ENCODE measurements around the gene DTNA.
A peak's percentile ranks its signal among the peaks of the same experiment; 100 is the strongest.
"Not testable (repeated sequence)": the region's sequence is repeated elsewhere in the genome, so short reads cannot be mapped to it uniquely, and the experiment has no call there.

Gene DTNA

DNA sequence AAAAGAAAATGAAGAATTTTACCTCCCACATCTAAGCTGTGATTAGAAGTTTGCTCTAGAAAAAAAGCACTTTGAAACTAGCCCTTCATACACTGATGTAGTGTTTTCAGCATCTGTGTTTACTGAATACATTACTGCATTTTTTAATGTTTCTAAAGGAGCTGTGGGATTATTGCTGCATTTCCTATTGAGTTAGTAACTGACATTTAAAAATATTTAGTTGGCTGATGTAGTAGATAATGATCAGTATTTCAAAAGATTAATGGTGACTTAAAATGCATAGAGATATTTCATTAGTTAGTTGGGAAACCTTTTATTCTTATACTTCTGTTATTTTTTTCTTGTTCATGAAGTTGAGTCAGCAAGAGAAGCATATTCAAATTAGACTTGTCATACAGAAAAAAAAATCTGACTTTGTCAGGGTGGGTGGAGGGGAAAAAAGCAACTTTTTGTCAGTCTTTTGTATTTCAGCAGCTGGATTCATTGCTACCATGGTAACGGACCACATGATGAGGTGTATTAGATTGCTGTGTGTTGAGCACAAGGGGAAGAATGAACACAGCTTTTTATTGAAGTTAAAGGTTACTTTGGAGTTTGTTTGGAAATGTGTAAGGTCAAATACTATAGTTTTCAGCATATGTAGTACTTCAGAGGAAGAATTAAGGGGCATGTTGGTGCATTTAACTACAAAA, at the start of gene DTNA:
Gene DTNA (plus strand): TSS at position 549 of the 692 bp plus-strand sequence. CDS start 45,679 bp downstream, outside the sequence.
- peak; percentile 51 for DNase-seq

DNA sequence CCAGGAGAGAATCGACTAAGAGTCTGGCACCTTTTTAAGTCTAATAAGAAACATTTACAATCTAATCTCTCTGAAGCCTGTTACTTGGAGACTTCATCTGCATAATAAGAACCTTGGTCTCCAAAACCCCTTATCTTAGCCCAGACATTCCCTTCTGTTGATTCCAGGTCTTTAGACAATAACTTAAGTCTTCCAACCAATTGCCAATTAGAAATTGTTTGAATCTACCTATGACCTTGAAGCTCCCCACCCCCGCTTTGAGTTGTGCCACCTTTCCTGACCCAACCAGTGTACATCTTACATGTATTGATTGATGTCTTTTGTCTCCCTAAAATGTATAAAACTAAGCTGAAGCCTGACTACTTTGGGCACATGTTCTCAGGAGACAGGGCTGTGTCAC, 49.5 kb upstream of the DTNA start:
- DNase-seq = no peak

DNA sequence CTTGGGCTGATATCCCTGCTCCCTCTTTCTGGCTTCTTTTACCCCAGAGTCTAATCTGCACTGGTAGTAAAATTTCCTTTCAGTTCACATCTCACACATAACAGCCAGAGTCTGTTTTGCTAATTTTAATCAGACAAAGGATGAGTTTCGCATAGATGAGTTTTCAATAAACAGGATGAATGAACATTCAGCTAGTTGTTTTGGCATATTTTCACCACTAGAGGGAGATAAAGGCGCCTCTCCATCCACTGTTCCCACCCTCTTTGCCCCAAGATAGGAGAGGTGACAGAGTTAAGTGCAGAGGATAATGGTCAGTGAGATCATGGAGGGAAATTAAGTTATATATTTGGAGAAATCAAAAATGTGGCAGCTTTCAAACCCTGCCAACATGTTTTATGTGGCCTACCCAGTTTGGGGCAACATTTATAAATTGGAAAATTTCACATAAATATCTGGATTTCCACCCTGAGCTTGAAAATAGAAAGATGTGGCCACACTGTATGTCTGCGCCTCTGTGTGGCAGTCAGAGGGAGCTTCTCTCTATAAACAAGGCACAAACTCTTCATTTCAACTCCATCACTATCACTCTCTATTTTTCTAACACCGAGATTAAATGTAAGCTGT, 48.5 kb upstream of the DTNA start:
- DNase-seq = peak; percentile 26

DNA sequence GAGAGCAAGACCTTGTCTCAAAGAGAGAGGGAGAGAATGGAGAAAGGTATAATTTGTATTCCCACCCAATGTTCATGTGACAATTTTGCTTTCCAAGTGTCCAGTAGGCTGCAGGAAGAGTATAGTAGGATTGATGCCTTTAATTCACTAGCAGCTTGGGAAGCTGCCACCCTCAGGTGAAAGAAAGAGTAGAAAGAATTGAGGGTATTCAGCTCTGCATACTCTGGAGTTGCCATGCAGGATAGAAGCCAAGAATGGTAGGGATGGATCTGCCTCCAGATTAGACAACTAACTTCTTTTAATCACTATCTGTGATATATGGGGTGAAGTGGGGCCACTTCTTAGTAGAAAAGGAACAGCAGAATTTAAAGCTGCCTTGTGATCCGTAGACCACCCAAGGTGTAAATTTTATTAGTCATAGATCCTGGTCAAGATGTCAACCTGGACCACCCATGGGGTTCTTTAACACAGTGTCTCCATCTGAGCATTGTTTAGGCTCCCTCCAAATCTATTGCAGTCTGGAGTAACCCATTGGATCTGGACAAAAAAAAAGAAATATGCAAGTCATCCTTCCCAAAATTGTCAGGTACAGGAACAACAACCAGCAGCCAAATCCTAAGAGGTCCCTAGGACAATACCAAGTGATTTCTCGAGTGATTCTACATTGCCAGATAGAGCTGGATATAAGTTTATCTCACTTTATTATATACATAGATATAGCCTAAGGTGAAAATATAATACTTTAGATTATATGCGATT, 33.1 kb upstream of the DTNA start:
- no peak for DNase-seq

DNA sequence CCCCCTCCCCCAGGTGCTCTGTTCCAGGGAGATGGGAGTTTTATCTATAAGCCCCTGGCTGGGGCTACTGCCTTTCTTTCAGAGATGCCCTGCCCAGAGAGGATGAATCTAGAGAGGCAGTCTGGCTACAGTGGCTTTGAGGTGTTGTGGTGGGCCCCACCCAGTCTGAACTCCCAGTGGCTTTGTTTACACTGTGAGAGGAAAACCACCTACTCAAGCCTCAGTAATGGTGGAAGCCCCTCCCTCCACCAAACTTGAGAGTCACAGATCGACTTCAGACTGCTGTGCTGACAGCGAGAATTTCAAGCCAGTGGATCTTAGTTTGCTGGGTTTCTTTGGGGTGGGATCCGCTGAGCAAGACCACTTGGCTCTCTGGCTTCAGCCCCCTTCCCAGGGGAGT, 20.3 kb upstream of the DTNA start:
- not testable (repeated sequence) for DNase-seq

DNA sequence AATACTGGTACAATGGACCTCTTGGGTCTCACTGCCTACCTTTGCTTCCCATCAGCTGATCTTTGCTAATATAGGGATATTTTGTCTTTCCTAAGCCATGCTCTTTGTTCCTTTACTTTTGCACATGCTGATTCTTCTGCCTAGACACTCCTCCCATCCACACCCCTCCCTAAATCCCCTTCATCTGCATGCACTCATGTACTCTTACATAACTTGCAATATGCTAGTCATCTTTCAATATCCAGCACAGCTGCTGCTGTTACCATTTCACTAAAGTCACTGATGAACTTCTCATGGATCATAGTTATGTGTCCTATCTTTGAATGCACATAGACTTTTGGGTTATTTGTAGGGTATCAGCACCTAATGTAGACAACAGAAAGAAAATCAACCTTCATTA, 18.5 kb upstream of the DTNA start:
- DNase-seq = no peak

DNA sequence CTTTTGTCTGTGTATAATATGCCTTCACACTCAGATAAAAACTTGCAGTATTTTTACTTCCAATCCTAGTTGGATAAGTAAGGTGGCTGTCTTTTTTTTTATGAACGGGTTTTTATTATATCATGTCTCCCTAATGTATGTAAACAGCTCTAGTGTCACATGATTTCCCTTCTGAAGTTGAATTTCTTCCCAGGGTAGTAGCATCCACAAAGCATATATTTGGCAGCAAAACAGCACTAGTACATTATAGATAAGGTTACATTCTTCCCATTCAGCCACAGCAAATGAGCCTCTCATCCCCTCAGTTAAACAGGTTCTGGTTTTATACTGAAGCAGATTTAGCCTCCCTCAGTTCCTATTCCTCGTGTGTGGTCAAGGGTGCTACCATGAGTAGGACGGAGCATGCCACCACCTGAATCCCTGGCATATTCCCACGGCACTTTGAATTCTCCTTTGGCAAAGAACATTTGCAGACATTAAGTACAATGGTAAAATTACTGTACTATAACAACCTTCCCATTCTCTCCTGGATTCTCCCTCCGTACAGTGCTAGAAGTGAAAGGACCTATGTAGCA, 15.4 kb upstream of the DTNA start:
- no peak for DNase-seq

DNA sequence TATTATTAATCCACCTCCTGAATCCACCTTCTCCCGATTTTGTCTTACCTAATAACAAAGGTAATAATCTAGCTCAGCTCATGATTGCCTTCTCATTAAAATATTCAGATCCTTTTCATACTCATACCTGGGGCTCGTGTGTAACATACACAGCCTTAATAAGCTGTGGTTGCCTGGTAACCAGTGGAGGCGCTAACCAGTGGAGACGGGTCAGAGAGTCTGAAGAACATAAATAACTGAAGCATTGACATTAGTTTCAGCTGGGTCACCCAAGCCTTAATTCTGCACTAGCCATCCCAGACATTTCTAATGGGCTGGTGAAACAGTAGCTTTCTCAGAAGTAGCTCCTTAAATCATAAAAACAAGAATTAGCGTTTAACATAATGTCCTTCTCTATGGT, 14.8 kb upstream of the DTNA start:
- no peak for DNase-seq

DNA sequence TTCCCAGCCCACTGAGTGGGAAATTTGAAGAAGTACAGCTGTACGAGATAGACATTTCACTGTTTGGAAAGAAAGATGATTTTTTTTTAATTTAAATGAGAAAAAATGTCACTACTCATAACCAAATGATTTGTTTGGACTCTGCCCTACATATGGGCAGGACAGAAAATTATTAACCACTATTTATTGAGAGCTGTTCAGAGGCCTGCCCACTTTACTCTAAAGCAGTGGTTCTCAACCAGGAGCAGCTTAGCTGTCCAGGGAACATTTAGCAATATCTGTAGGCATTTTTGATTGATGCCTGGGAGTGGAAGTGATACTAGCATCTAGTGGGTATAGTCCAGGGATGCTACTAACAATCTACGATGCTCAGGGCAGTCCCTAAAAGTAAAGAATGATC, 13.4 kb upstream of the DTNA start:
- DNase-seq = no peak

DNA sequence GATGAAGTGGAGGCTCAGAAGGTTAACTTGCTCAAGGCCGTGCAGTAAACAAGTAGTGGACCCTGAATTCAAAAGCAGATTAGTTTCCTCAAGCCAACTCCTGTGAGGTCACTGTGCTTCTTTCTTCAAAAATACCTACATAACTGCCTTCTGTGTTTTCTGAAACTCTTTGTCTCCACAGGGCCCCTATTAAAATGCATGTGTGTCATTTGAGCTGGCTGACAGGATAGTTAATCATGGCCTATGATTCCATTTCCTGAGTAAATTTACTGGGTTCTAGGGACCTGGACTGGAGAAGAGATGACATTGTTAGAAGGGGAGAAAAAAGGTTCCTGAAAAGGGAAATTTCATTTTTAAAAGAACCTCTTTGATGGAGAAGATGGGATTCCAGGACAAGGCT, 12.9 kb upstream of the DTNA start:
- DNase-seq = no peak

DNA sequence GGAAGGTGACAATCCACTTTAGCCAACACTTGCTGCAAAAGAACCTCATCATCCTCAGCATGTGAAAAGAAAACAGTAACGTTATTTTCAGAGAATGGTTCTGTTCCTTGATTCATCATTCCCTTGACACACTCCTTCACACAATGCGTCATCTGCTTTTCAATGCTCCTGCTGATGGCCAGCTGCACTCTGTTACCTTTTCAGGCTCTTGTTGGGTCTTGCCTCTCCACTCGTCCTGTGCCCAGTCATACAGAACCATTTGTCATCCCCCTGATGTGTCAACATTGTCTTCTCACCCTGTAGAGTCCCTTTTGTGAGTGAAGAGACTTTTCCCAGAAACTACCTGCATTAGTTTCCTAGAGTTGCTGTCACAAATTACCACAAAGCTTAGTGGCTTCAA, 12.2 kb upstream of the DTNA start:
- no peak for DNase-seq

DNA sequence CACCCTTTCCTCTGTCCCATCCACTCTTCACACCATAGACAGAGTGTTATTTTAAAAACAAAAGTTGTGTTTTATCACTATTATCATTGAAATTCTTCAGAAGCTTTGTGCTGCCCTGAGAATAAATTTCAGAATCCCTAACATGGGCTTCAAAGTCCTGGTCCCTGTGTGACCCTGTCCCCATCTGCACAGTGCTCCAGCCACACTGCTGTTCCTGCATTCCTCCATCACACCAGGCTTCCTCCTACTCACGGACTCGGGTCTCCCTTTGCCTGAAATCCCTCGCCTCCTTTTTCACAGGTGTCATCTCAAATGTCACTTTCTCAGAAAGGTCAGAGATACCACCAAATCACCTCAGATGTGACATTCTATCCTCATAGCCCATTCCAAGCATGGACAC, 8.2 kb upstream of the DTNA start:
- DNase-seq = no peak

DNA sequence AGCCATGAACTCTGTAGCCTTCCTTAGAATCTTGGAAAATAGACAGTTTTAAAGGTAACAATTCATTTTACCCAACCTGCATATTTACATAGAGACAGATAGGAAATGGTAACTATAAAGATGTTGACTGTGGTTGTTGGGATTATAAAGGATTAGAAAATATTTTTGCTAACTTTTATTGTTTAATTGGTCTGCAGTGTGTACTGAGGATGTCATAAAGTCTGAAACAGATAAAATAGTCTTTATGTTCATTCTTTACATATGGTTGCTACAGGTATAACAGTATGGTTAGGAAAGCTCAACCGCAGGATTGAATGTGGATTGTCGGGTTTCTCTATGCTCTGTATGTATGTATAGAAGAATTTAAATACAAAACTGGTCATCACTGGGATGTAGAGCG, 7.3 kb upstream of the DTNA start:
- DNase-seq = no peak

DNA sequence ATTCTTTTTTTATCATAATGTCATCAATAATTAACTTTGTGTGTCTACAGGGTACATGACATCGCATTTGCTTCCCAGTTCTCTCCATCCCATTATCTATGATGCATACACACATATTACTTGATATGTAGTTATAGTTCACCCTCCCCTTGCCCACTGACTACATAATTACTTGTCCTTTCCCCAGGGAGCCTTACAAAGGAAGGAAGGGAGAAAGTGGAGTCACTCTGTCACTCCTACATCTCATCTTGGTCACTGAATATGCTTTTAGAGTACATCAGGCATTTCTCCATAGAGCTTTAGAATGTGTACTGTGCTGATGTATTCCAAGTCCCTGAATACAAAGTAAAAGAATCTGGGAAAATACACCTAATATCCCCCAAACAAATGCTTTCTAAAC, 6.0 kb upstream of the DTNA start:
- DNase-seq = no peak

DNA sequence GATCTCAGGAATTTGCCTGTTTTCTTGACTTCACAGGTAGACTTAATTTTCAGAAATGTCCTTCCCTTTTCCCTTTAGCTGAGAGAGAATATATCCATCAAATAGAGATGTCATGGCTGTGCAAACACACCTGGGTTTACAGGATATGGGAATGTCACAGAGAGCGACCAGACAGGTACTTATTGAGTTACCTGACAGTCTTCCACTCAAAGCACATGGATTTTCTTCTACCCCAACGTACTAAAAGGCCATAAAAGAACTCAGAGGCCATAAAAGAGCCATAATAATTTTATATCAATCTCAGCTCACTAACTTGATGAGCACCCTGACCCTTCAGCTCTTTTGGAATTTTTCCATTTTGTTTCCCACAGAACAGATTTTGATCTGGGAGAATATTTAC, 5.3 kb upstream of the DTNA start:
- no peak for DNase-seq

DNA sequence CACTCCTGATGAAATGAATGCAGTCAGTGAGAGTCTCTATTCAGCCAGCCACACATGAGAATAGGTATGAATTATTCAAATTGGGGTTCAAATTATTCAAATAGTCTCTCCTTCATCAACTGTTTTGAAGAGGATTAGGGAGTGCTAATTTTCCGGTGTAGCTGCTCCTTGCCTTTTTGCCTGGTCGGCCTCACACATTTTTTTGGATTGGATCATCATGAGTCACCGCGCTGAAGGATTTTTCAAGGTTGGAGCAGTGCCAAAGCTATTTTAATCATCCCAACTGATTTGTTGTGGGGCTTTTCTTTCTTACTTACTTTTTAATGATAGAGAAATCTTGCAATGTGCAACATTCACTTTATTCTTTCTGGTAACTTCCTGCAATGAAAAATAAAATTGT, 2.4 kb upstream of the DTNA start:
- DNase-seq = no peak

DNA sequence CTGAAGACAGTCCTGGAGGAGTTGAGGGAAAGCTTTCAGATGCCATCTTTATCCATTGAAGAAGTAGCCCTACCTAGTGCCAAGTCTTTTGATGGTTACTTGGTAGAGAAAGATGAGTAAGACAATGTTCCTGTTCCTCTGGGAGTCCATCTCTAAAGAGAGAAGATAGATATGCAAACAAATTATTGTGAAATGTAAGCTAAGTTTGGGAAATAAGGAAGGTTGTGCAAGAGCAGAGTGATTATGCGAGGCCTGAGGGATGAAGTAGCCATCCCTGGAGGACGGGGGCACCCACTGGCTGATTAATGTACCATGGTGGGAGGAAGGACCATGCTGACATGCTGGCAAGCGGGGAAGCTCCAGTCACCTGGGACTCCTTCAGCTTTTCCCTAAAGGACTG, 994 bp upstream of the DTNA start:
- DNase-seq = no peak

DNA sequence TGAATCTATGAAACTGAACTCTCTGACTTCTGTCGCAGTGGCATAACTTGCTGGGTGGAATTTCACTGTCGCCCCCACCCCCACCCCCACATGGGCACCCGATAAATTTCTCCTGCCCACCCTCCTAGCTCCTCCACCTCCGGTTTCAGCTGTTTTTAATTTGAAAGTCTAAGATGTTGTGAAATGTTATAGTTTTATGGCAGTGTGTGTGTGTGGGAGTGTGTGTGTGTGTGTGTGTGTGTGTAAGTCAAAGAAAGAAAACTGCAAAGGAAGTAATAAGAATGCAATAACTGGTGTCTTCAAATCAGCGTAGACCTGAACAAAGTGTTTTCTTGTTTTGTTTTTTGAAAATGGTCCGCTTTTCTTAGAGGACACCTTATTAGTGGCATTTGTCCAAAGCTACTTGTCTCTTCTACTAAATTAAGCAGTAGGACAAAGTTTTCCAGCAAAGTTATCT, 388 bp downstream of the DTNA start:
- DNase-seq = no peak

DNA sequence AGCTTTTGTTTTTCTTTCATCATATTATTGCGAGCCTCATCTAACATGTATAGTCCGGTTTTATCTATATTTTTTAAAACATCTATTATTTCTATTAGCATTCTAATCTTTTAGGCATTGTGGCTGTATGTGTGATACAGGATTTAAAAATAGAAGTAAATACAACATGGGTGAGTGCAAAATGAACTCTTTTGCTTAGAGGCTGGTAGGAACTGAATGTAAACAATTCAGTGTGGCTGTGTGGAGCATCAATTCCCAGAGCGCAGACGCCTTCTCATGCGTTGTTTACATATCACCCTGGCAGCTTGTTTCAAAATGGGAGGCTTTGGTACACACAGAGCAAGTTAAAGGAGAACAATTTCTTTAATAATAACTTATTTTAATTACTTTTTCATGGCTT, 836 bp downstream of the DTNA start:
- DNase-seq = peak; percentile 16

DNA sequence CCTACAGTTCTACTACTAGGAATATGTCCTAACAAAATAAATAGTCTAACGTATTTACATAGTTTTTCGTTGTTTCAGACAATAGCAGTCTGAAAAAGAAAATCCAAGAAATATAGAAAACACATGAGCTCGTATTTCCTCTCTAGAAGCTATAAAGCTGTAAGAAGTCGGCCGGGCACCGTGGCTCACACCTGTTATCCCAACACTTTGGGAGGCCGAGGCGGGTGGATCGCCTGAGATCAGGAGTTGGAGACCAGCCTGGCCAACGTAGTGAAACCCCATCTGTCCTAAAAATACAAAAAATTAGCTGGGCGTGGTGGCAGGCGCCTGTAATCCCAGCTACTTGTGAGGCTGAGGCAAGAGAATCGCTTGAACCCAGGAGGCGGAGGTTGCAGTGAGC, 6.0 kb downstream of the DTNA start:
- DNase-seq = not testable (repeated sequence)

DNA sequence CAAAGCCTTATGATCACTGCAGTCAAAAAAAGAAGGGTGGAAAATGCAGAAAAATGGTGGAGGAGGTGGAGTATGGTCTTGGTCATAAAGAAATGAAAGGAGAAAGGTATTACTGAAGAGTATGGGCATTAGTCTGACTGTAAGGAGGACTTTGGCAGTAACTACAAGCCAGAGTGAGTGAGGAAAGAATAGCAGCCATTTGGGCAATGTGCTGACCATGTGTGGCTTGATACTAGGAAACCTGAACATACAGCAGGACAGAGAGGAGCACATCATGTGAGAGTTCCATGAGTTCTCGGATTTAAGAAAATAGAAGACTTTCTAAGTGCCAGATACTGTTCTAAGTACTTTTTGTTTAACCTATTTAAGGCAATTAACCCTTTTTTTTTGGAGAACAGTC, 8.5 kb downstream of the DTNA start:
- no peak for DNase-seq

DNA sequence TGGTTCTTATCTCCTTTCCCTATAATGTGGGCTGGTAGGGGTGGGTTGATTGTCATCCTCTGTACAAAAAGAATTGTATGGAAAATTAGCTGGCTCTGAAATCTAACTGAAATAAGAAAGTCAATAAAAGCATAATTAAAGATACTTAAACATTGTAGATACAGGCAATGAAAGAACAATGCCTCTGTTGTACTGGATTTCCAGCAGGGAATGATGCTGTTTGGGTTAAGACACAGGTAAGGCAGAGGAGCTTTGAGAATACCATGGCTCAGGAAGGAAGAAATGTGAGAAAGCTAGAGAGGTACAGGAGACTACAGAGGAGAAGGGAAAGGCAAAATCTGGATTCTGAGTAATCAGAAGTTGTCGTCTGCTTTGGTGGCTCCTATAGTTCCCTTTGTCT, 10.1 kb downstream of the DTNA start:
- DNase-seq = no peak

DNA sequence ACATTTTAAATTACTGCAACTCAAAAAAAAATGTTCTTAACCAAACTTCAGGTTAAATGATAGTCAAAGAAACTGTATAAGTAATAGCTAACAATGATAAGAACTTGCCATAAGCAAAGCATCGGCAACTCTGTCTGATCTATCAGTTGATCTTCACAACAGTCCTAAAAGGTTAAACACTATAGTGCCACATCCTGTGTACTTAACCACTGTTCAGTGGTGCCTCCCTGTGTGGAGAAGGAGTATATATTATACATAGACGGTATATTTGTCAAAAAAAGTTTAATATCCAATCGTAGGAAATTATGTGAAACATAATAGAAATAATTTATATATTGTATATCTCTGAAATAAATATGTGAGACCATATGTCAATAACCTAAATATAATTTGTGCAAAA, 13.0 kb downstream of the DTNA start:
- no peak for DNase-seq

DNA sequence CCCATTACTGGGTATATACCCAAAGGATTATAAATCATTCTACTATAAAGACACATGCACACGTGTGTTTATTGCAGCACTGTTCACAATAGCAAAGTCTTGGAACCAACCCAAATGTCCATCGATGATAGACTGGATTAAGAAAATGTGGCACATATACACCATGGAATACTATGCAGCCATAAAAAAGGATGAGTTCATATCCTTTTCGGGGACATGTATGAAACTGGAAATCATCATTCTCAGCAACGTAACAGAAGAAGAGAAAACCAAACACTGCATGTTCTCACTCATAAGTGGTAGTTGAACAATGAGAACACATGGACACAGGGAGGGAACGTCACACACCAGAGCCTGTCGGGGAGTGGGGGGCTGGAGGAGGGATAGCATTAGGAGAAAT, 15.6 kb downstream of the DTNA start:
- DNase-seq = not testable (repeated sequence)

Measured in NCI-H2081 treated with DMSO at 0.1 percent for 48 hours (cell line).